ENCODE results near the gene PDHX. TPM values are rescaled to one million over a fixed set of nuclear protein-coding genes. Genes with fewer than 3 reads are reported as not detected.

Gene PDHX
- total and polyA plus RNA-seq, 10 of the 15 experiments (the other 5 are each of a cell fraction or from before 2014, with no cell fraction given): 14.5 to 41.9 (median 28.0) TPM

- no peak for TF ChIP-seq PAX8 (IDR thresholded peaks at IDR 0.05)
- no peak for TF ChIP-seq SP1 (IDR thresholded peaks at IDR 0.05; ENCODE audit: low read depth, low read length)
- TF ChIP-seq IRF5 (IDR thresholded peaks at IDR 0.05; ENCODE audit: borderline replicate concordance): no peak
Measured at GRCh38 chr11:34972892-34973291, 56.5 kb downstream of the PDHX start (continued).

- H3K27me3 ChIP-seq (replicated peaks in 1 of 2; ENCODE audit: control insufficient read depth in 2 of 2, insufficient read depth in 2 of 2, low read length in 1 of 2): no peaks in the 10 kb centered on the region
- WGBS (ENCODE audit: insufficient coverage, insufficient replicate concordance, low lambda C conversion rate, missing lambda C conversion rate): 99% methylated on average over 3 of the region's 3 CpGs
- intact Hi-C loops (cut with micrococcal nuclease; ENCODE audit: unreplicated experiment) (no loop called here), in situ Hi-C loops (cut with MboI) (no loop called here)
- RAD21 ChIA-PET (ENCODE audit: unreplicated experiment): no interaction called here
- no TSS peak for BruUV-seq (replicated peaks)
- H3K36me3 ChIP-seq (ENCODE audit: control insufficient read depth in 2 of 2, insufficient read depth in 2 of 2, low read length in 1 of 2): peaks cover 0 to 4% of the 10 kb centered on the region in 2 experiments; a peak in 3 of 4 replicates
- H3K4me2 ChIP-seq (ENCODE audit: control insufficient read depth, insufficient read depth): no peak overlapping the region
- ATAC-seq (no peak), DNase-seq (ENCODE audit: low read depth, low spot score) (no peak), FAIRE-seq (no peak)
- no peak overlapping the region for H3K9ac ChIP-seq (ENCODE audit: control insufficient read depth, insufficient read depth, low read length)
- no peaks in the 10 kb centered on the region; the same call in 2 of the 3 replicates for H3K9me3 ChIP-seq (replicated peaks; ENCODE audit: control insufficient read depth, insufficient read depth, low read length)
- POLR2A ChIA-PET: no interaction called here
- no peaks in the 10 kb centered on the region for H4K20me1 ChIP-seq (ENCODE audit: control insufficient read depth, insufficient read depth)
- H2AFZ ChIP-seq (ENCODE audit: control insufficient read depth, low read depth, low read length): no peak overlapping the region
- SMC1A ChIA-PET (ENCODE audit: uncharacterized antibody, unreplicated experiment): interaction anchor here (0.6 to 1.6 kb wide), 6 partner anchors 11 to 624 kb away, joined by 3 to 6 read pairs (median 4); no protein-coding TSS in a partner anchor
- no peaks in the 10 kb centered on the region for H3K4me1 ChIP-seq (ENCODE audit: control insufficient read depth, insufficient read depth, low read length)
- no peak for TF ChIP-seq ZBTB40 (IDR thresholded peaks at IDR 0.05; ENCODE audit: borderline replicate concordance)
- TF ChIP-seq E4F1 (IDR thresholded peaks at IDR 0.05; ENCODE audit: borderline replicate concordance, partially characterized antibody): no peak
- no peak overlapping the region for H3K27ac ChIP-seq (ENCODE audit: control insufficient read depth, insufficient read depth)
- no peaks in the 10 kb centered on the region for H3K79me2 ChIP-seq (ENCODE audit: control insufficient read depth, insufficient read depth, low read length)
- CTCF ChIA-PET: interaction anchor here (1.2 to 1.5 kb wide), 4 partner anchors 9 to 330 kb away, joined by 3 to 4 read pairs (median 3); no protein-coding TSS in a partner anchor
- no peak overlapping the region for H3K4me3 ChIP-seq
Measured at GRCh38 chr11:34975482-34975881, 59.1 kb downstream of the PDHX start.

Measured in GM12878 (cell line).